ENCODE results near the gene RAB11FIP3. TPM values are rescaled to one million over a fixed set of nuclear protein-coding genes. Genes with fewer than 3 reads are reported as not detected.

RAB11FIP3 gene
- total and polyA plus RNA-seq, 2 of the 13 experiments (the other 11 are each of a cell fraction or from before 2014, with no cell fraction given), result 34.3 to 57.6 TPM

GRCh38 chr16:502179-502943 is 76.9 kb downstream of the RAB11FIP3 start (continued):
- TF ChIP-seq ZNF629 (CRISPR knock-in tag; conservative IDR thresholded peaks at IDR 0.05) (no peak), JDP2 (CRISPR knock-in tag; IDR thresholded peaks at IDR 0.05; ENCODE audit: borderline replicate concordance) (no peak), PRPF4 (IDR thresholded peaks at IDR 0.05; ENCODE audit: low read depth, low read length, poor library complexity, severe bottlenecking) (no peak), MAF1 (CRISPR knock-in tag; IDR thresholded peaks at IDR 0.05; ENCODE audit: borderline replicate concordance) (no peak), RAD51 (IDR thresholded peaks at IDR 0.05; ENCODE audit: borderline replicate concordance) (no peak), ZNF430 (CRISPR knock-in tag; IDR thresholded peaks at IDR 0.05) (peak; percentile 46; the same call in 1 of the 2 replicates), THAP11 (CRISPR knock-in tag; IDR thresholded peaks at IDR 0.05) (peak; percentile 71), SOX13 (IDR thresholded peaks at IDR 0.05) (no peak), SOX13 (CRISPR knock-in tag; conservative IDR thresholded peaks at IDR 0.05 in 1 of 2, IDR thresholded peaks at IDR 0.05 in 1 of 2) (peak in 1 of 2 experiments; percentile 59; a peak in 1 of 4 replicates), ZNF142 (CRISPR knock-in tag; IDR thresholded peaks at IDR 0.05) (0 out of 2 replicates have a peak, but pooled peaks have one; percentile 26), ZNF138 (CRISPR knock-in tag; IDR thresholded peaks at IDR 0.05; ENCODE audit: low read depth) (peak; percentile 69; the same call in 1 of the 2 replicates), HOMEZ (CRISPR knock-in tag; IDR thresholded peaks at IDR 0.05; ENCODE audit: low read depth) (no peak), SIX1 (CRISPR knock-in tag; IDR thresholded peaks at IDR 0.05; ENCODE audit: borderline replicate concordance) (peak; percentile 59; the same call in 1 of the 2 replicates), ZMYM3 (CRISPR knock-in tag; IDR thresholded peaks at IDR 0.05) (peak; percentile 79; the same call in 1 of the 2 replicates), RXRB (CRISPR knock-in tag; IDR thresholded peaks at IDR 0.05; ENCODE audit: borderline replicate concordance) (peak; percentile 94), AHR (CRISPR knock-in tag; IDR thresholded peaks at IDR 0.05) (no peak), AKNA (CRISPR knock-in tag; IDR thresholded peaks at IDR 0.05; ENCODE audit: borderline replicate concordance) (no peak)
